Esophagus squamous epithelium (tissue), 5 donors: ENCODE measurements around the gene NCEH1. TPM values are rescaled to one million over a fixed set of nuclear protein-coding genes. Genes with fewer than 3 reads are reported as not detected.

Experiments used
- DNase-seq: peaks from one replicate; lab custom pipeline; 2025; lab: John Stamatoyannopoulos, UW
- H3K27ac ChIP-seq, 4 donors: fragments of 200-600 bp; sonication (generic); one replicate each; pipeline ENCODE4 v1.5.1; 2016 to 2019; ENCODE audit warnings: mild to moderate bottlenecking in 1 of 4
- H3K27me3 ChIP-seq, 4 donors: fragments of 200-600 bp; sonication (generic); 1 replicate in 3 of 4; 2 replicates in 1 of 4; pipeline versions ENCODE4 v1.5.1 to v1.6.0; 2017 to 2021; ENCODE audit warnings: antibody characterized with exemption in 1 of 4
- H3K36me3 ChIP-seq, 3 donors: fragments of 200-600 bp; sonication (generic); one replicate each; pipeline ENCODE4 v1.5.1; 2016 to 2019
- H3K4me1 ChIP-seq, 3 donors: fragments of 200-600 bp; sonication (generic); one replicate each; pipeline ENCODE4 v1.5.1; 2017 to 2019
- H3K4me3 ChIP-seq, 4 donors: fragments of 200-600 bp; sonication (generic); 1 replicate in 3 of 4; 2 replicates in 1 of 4; pipeline ENCODE4 v1.5.1; 2016 to 2019; ENCODE audit warnings: mild to moderate bottlenecking in 2 of 4, moderate library complexity in 1 of 4
- H3K9me3 ChIP-seq, 3 donors: fragments of 200-600 bp; sonication (generic); one replicate each; pipeline ENCODE4 v1.5.1; 2016 to 2019
- CTCF ChIP-seq, 6 experiments: fragments of 450-650 bp in 4 of 6; fragments of 200-600 bp in 2 of 6; sonication (generic) in 2 of 6; IDR thresholded peaks; one replicate each; pipeline ENCODE4 v1.5.1; 2016 to 2019; ENCODE audit warnings: antibody characterized with exemption in 6 of 6, mild to moderate bottlenecking in 4 of 6, moderate library complexity in 4 of 6
- POLR2A ChIP-seq, 4 donors: fragments of 450-650 bp; IDR thresholded peaks; one replicate each; pipeline ENCODE4 v1.6.1; 2017; ENCODE audit warnings: antibody characterized with exemption in 4 of 4, mild to moderate bottlenecking in 4 of 4, moderate library complexity in 3 of 4
- WGBS, 2 donors: methylation state at CpG; one replicate each; pipeline ENCODE4 v1.1.5; 2018; 5-methylcytosine and 5-hydroxymethylcytosine counted together
- intact Hi-C: fragments of 100-400 bp; cut with DNase I; formaldehyde crosslinking; loops from one replicate; pipeline ENCODE4 v1.15.0; 2022
- small RNA-seq, 4 donors: library from RNA; depleted of rRNA; stranded (forward); fragments of <200 nt; gene quantifications; one replicate each; pipeline ENCODE3, GENCODE V24; 2016
- total RNA-seq, 4 donors: library from RNA; depleted of rRNA; stranded (reverse); fragments of >200 nt; gene quantifications; one replicate each; pipeline ENCODE4 v1.1.0, GENCODE V29; 2016
- donor health status: DM: yes; HTN: yes; CAD: no.

NCEH1 gene
- total RNA-seq, 4 donors from 2014 or later, result 2.2 to 9.1 (median 5.0) TPM

GRCh38 chr3:172585954-172586353, 124.9 kb downstream of the NCEH1 start:
- Histone ChIP-seq H3K4me1 (peaks cover 7 to 65% (median 32%) of the 10 kb centered on the region in 3 donors), H3K36me3 (no peaks in the 10 kb centered on the region), H3K27ac (peak overlapping the region in 3 of 4 donors; percentile 22 to 78 (median 66)), H3K27me3 (no peaks in the 10 kb centered on the region), H3K4me3 (no peak overlapping the region), H3K9me3 (no peaks in the 10 kb centered on the region)
- no peak for TF ChIP-seq POLR2A (IDR thresholded peaks at IDR 0.05)
- TF ChIP-seq CTCF (IDR thresholded peaks at IDR 0.05), result no peak
- no peak for DNase-seq
- intact Hi-C loops, result no loop called here
- 84 to 86% methylated on average over 4 of the region's 4 CpGs for WGBS, 2 donors

- WGBS, 2 donors, result 46 to 53% methylated on average over 1 of the region's 1 CpG
- peaks cover 7 to 93% (median 44%) of the 10 kb centered on the region in 3 donors for H3K4me1 ChIP-seq
Measured at GRCh38 chr3:172582712-172583111, 128.2 kb downstream of the NCEH1 start.

GRCh38 chr3:172581757-172582166, 129.1 kb downstream of the NCEH1 start:
- TF ChIP-seq CTCF (IDR thresholded peaks at IDR 0.05) (no peak), POLR2A (IDR thresholded peaks at IDR 0.05) (no peak)
- peaks cover 7 to 88% (median 42%) of the 10 kb centered on the region in 3 donors for H3K4me1 ChIP-seq
- H3K36me3 ChIP-seq, result no peaks in the 10 kb centered on the region
- DNase-seq, result no peak
- H3K27me3 ChIP-seq, result no peaks in the 10 kb centered on the region
- H3K9me3 ChIP-seq, result no peaks in the 10 kb centered on the region
- H3K27ac ChIP-seq, result peak overlapping the region; percentile 14 to 78 (median 48)
- H3K4me3 ChIP-seq, result no peak overlapping the region
- intact Hi-C loops, result no loop called here

More at GRCh38 chr3:172582712-172583111, 128.2 kb downstream of the NCEH1 start:
- no peak for DNase-seq
- peak overlapping the region; percentile 14 to 78 (median 58) for H3K27ac ChIP-seq
- H3K9me3 ChIP-seq, result no peaks in the 10 kb centered on the region
- no peak for TF ChIP-seq CTCF (IDR thresholded peaks at IDR 0.05)
- TF ChIP-seq POLR2A (IDR thresholded peaks at IDR 0.05), result no peak
- H3K27me3 ChIP-seq, result no peaks in the 10 kb centered on the region
- no peak overlapping the region for H3K4me3 ChIP-seq
- H3K36me3 ChIP-seq, result no peaks in the 10 kb centered on the region
- intact Hi-C loops, result no loop called here

GRCh38 chr3:172580680-172581401, 130.0 kb downstream of the NCEH1 start:
- Histone ChIP-seq H3K4me3 (no peak overlapping the region), H3K4me1 (peaks cover 0 to 79% (median 33%) of the 10 kb centered on the region in 3 donors), H3K36me3 (no peaks in the 10 kb centered on the region), H3K27ac (peak overlapping the region in 3 of 4 donors; percentile 31 to 78 (median 59)), H3K27me3 (no peaks in the 10 kb centered on the region), H3K9me3 (no peaks in the 10 kb centered on the region)
- TF ChIP-seq CTCF (IDR thresholded peaks at IDR 0.05) (no peak), POLR2A (IDR thresholded peaks at IDR 0.05) (no peak)
- intact Hi-C loops, result no loop called here
- 24 to 26% methylated on average over 3 of the region's 3 CpGs for WGBS, 2 donors
- no peak for DNase-seq

Small RNA genes lying within 50 kb of the gene (small RNA-seq; reads per million reads assigned to genes)
- 0 reads per million in 4 donors for gene RNU6-547P

Other genes with a start within 250 kb of the NCEH1 start
- 100 to 1,000 TPM in 2 of 4 donors, 10 to 100 TPM in 2; 61.7 to 128 (median 83.8) TPM for gene TNFSF10, start 187.6 kb downstream of the NCEH1 start, total RNA-seq
- 10 to 100 TPM in 3 of 4 donors, 1 to 10 TPM in 1; 7.7 to 30.5 (median 17.7) TPM for gene ECT2, start 39.7 kb upstream of the NCEH1 start, total RNA-seq